ENCODE measurements around the gene CEBPA. TPM values are rescaled to one million over a fixed set of nuclear protein-coding genes. Genes with fewer than 3 reads are reported as not detected.

Gene CEBPA
- total RNA-seq, result 1 to 10 TPM; 1.1 to 2.1 (median 1.8) TPM
- 3.0 TPM for total RNA-seq (2013)
- 1.0 to 34.2 (median 2.2) reads per million in 29 experiments for total RNA-seq

- Histone ChIP-seq H3K4me3 (ENCODE audit: control insufficient read depth in 1 of 2, extremely low read depth in 1 of 2, low read length in 1 of 2) (peak within 1 kb of the TSS; percentile 45 to 49), H3K36me3 (ENCODE audit: control insufficient read depth in 2 of 2, extremely low read depth in 1 of 2, insufficient read depth in 1 of 2, low read length in 1 of 2) (no peaks in the 10 kb centered on the region), H3K9me3 (no peaks in the 10 kb centered on the region), H3K27ac (ENCODE audit: low read length) (no peak within 1 kb of the TSS), H3K4me1 (ENCODE audit: control insufficient read depth in 1 of 2, extremely low read depth in 1 of 2, insufficient read depth in 2 of 2, low read length in 2 of 2) (peaks cover 0 to 25% of the 10 kb centered on the region in 2 experiments), H3K27me3 (replicated peaks in 1 of 2; ENCODE audit: control insufficient read depth in 2 of 2, extremely low read depth in 1 of 2, insufficient read depth in 2 of 2, low read length in 1 of 2) (peaks cover 0 to 57% of the 10 kb centered on the region in 2 experiments)
- ATAC-seq (replicated peaks in 1 of 4) (peak; percentile 80 to 85 (median 82)), DNase-seq (peak in 29 of 35 experiments; percentile 19 to 81 (median 33))
- Mint-ChIP-seq H3K36me3 (no peaks in the 10 kb centered on the region), H3K4me1 (peaks cover 0 to 7% (median 3%) of the 10 kb centered on the region in 3 donors), H3K27me3 (peaks cover 30 to 43% of the 10 kb centered on the region in 2 donors), H3K4me3 (peak within 1 kb of the TSS; percentile 55 to 71 (median 65)), H3K9me3 (no peaks in the 10 kb centered on the region), H3K27ac (no peak within 1 kb of the TSS)
- ChIA-PET CTCF (no interaction called here), POLR2A (no interaction called here)
- under 1% methylated on average over 110 of the region's 111 CpGs for WGBS (ENCODE audit: insufficient coverage)
Observed at GRCh38 chr19:33302175-33302973, at the start of gene CEBPA. TSS of gene CEBPA (minus strand) at chr19:33302534. CDS start at chr19:33302414, 120 bp downstream.

GRCh38 chr19:33350538-33351309 lies 48.4 kb upstream of the CEBPA start:
- DNase-seq, result no peak
- no peaks in the 10 kb centered on the region for H3K4me1 ChIP-seq (ENCODE audit: control insufficient read depth in 1 of 2, extremely low read depth in 1 of 2, insufficient read depth in 2 of 2, low read length in 2 of 2)
- peaks cover 12 to 31% of the 10 kb centered on the region in 2 donors for H3K27me3 Mint-ChIP-seq
- H3K27ac Mint-ChIP-seq, result no peak overlapping the region
- no peak for ATAC-seq (replicated peaks in 1 of 4)
- no peaks in the 10 kb centered on the region for H3K36me3 ChIP-seq (ENCODE audit: control insufficient read depth in 2 of 2, extremely low read depth in 1 of 2, insufficient read depth in 1 of 2, low read length in 1 of 2)
- H3K9me3 Mint-ChIP-seq, result peaks cover 5 to 6% (median 5%) of the 10 kb centered on the region in 3 donors
- H3K9me3 ChIP-seq, result peaks cover 2% of the 10 kb centered on the region
- no peaks in the 10 kb centered on the region for H3K4me1 Mint-ChIP-seq
- H3K27me3 ChIP-seq (replicated peaks in 1 of 2; ENCODE audit: control insufficient read depth in 2 of 2, extremely low read depth in 1 of 2, insufficient read depth in 2 of 2, low read length in 1 of 2), result peaks cover 0 to 33% of the 10 kb centered on the region in 2 experiments
- no peak overlapping the region for H3K4me3 ChIP-seq (ENCODE audit: control insufficient read depth in 1 of 2, extremely low read depth in 1 of 2, low read length in 1 of 2)
- WGBS (ENCODE audit: insufficient coverage), result 79% methylated on average over 5 of the region's 12 CpGs
- H3K27ac ChIP-seq (ENCODE audit: low read length), result no peak overlapping the region
- H3K36me3 Mint-ChIP-seq, result no peaks in the 10 kb centered on the region
- POLR2A ChIA-PET, result no interaction called here
- H3K4me3 Mint-ChIP-seq, result no peak overlapping the region
- CTCF ChIA-PET, result no interaction called here

GRCh38 chr19:33349319-33350289 lies 47.3 kb upstream of the CEBPA start:
- DNase-seq (no peak), ATAC-seq (replicated peaks in 1 of 4) (no peak)
- Mint-ChIP-seq H3K36me3 (no peaks in the 10 kb centered on the region), H3K4me1 (no peaks in the 10 kb centered on the region), H3K27ac (no peak overlapping the region), H3K9me3 (no peaks in the 10 kb centered on the region), H3K27me3 (peaks cover 24 to 38% of the 10 kb centered on the region in 2 donors), H3K4me3 (no peak overlapping the region)
- Histone ChIP-seq H3K4me1 (ENCODE audit: control insufficient read depth in 1 of 2, extremely low read depth in 1 of 2, insufficient read depth in 2 of 2, low read length in 2 of 2) (no peaks in the 10 kb centered on the region), H3K4me3 (ENCODE audit: control insufficient read depth in 1 of 2, extremely low read depth in 1 of 2, low read length in 1 of 2) (no peak overlapping the region), H3K9me3 (no peaks in the 10 kb centered on the region), H3K27ac (ENCODE audit: low read length) (no peak overlapping the region), H3K27me3 (replicated peaks in 1 of 2; ENCODE audit: control insufficient read depth in 2 of 2, extremely low read depth in 1 of 2, insufficient read depth in 2 of 2, low read length in 1 of 2) (peaks cover 0 to 31% of the 10 kb centered on the region in 2 experiments), H3K36me3 (ENCODE audit: control insufficient read depth in 2 of 2, extremely low read depth in 1 of 2, insufficient read depth in 1 of 2, low read length in 1 of 2) (no peaks in the 10 kb centered on the region)
- POLR2A ChIA-PET, result no interaction called here
- WGBS (ENCODE audit: insufficient coverage), result no CpG with 5 or more reads among the region's 12 CpGs
- CTCF ChIA-PET, result no interaction called here

- Mint-ChIP-seq H3K4me3 (no peak overlapping the region), H3K27me3 (peaks cover 32 to 45% of the 10 kb centered on the region in 2 donors), H3K27ac (no peak overlapping the region), H3K9me3 (no peaks in the 10 kb centered on the region), H3K4me1 (no peaks in the 10 kb centered on the region), H3K36me3 (no peaks in the 10 kb centered on the region)
- ChIA-PET CTCF (interaction anchor here in 1 of 2 donors (0.6 kb wide), 1 partner anchor 898 kb away, joined by 6 read pairs; no protein-coding TSS in a partner anchor), POLR2A (no interaction called here)
- ATAC-seq (replicated peaks in 1 of 4), result no peak
- H3K27ac ChIP-seq (ENCODE audit: low read length), result no peak overlapping the region
- DNase-seq, result no peak
- H3K4me1 ChIP-seq (ENCODE audit: control insufficient read depth in 1 of 2, extremely low read depth in 1 of 2, insufficient read depth in 2 of 2, low read length in 2 of 2), result no peaks in the 10 kb centered on the region
- H3K4me3 ChIP-seq (ENCODE audit: control insufficient read depth in 1 of 2, extremely low read depth in 1 of 2, low read length in 1 of 2), result no peak overlapping the region
- H3K9me3 ChIP-seq, result no peaks in the 10 kb centered on the region
- no peaks in the 10 kb centered on the region for H3K36me3 ChIP-seq (ENCODE audit: control insufficient read depth in 2 of 2, extremely low read depth in 1 of 2, insufficient read depth in 1 of 2, low read length in 1 of 2)
- H3K27me3 ChIP-seq (replicated peaks in 1 of 2; ENCODE audit: control insufficient read depth in 2 of 2, extremely low read depth in 1 of 2, insufficient read depth in 2 of 2, low read length in 1 of 2), result peaks cover 0 to 34% of the 10 kb centered on the region in 2 experiments
- WGBS (ENCODE audit: insufficient coverage), result 78% methylated on average over 10 of the region's 12 CpGs
Observed at GRCh38 chr19:33348301-33349010, 46.1 kb upstream of the CEBPA start.

- no peaks in the 10 kb centered on the region for H3K36me3 Mint-ChIP-seq
- no peaks in the 10 kb centered on the region for H3K36me3 ChIP-seq (ENCODE audit: control insufficient read depth in 2 of 2, extremely low read depth in 1 of 2, insufficient read depth in 1 of 2, low read length in 1 of 2)
- peaks cover 41 to 51% of the 10 kb centered on the region in 2 donors for H3K27me3 Mint-ChIP-seq
- CTCF ChIA-PET, result no interaction called here
- DNase-seq (no peak), ATAC-seq (replicated peaks in 1 of 4) (no peak)
- H3K9me3 ChIP-seq, result no peaks in the 10 kb centered on the region
- H3K4me3 ChIP-seq (ENCODE audit: control insufficient read depth in 1 of 2, extremely low read depth in 1 of 2, low read length in 1 of 2), result no peak overlapping the region
- no peak overlapping the region for H3K4me3 Mint-ChIP-seq
- H3K4me1 ChIP-seq (ENCODE audit: control insufficient read depth in 1 of 2, extremely low read depth in 1 of 2, insufficient read depth in 2 of 2, low read length in 2 of 2), result no peaks in the 10 kb centered on the region
- H3K27me3 ChIP-seq (replicated peaks in 1 of 2; ENCODE audit: control insufficient read depth in 2 of 2, extremely low read depth in 1 of 2, insufficient read depth in 2 of 2, low read length in 1 of 2), result peaks cover 0 to 34% of the 10 kb centered on the region in 2 experiments
- POLR2A ChIA-PET, result no interaction called here
- 86% methylated on average over 10 of the region's 10 CpGs for WGBS (ENCODE audit: insufficient coverage)
- no peaks in the 10 kb centered on the region for H3K9me3 Mint-ChIP-seq
- H3K4me1 Mint-ChIP-seq, result no peaks in the 10 kb centered on the region
- no peak overlapping the region for H3K27ac Mint-ChIP-seq
- no peak overlapping the region for H3K27ac ChIP-seq (ENCODE audit: low read length)
Observed at GRCh38 chr19:33347300-33347699, 45.0 kb upstream of the CEBPA start.

All from T-cell (primary cell).